GM21360 (cell line): ENCODE results near the gene LONP2.
"Not testable (repeated sequence)": the region's sequence is repeated elsewhere in the genome, so short reads cannot be mapped to it uniquely, and the experiment has no call there.

Source experiments
- ATAC-seq: cut with Tn5 transposase; IDR thresholded peaks from one replicate; pipeline ENCODE4 v1.9.1; 2021; ENCODE audit warnings: mild to moderate bottlenecking, moderate library complexity; ENCODE audit not compliant: unreplicated experiment

LONP2 gene

GRCh38 chr16:48235556-48236136, 8.5 kb upstream of the LONP2 start:
- ATAC-seq, result no peak

GRCh38 chr16:48236286-48236685, 7.8 kb upstream of the LONP2 start:
- no peak for ATAC-seq

GRCh38 chr16:48240147-48240546, 4.0 kb upstream of the LONP2 start:
- ATAC-seq, result not testable (repeated sequence)

DNA sequence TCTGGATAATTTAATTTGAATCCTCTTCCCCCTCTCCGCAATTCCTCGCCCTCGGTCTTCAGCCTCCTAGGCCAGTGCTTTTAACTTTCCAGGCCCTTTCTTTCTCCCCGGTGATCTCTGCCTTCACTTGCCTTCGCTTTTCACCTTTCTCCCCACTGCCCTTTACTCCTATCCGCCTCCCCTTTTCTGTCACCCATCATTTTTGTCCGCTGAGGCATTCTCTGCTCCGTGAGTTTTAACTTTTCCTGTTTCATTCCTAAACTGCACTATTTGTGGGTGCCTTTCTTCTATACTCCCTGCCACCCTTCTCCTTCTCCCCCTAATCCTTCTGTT, 729 bp downstream of the LONP2 start:
- no peak for ATAC-seq

DNA sequence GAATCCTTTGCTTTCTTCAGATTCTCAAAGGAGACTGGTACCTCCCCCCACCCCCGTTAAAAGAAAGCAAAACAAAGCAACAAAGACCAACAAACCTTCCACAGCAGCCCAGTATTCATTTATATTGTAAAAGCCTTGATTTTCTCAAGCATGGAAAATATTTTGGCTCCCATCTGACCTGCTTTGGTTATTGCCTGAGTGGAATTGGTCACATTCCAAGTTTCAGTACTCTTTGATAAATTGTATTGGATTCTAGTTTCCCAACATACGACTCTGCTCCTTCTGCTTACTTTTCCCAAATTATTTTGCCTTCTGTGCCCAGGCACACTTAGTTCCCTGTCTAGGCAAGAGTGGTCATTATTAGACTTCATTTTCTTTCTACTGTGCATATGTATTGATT, 2.0 kb downstream of the LONP2 start:
- ATAC-seq, result no peak

- no peak for ATAC-seq
Observed at GRCh38 chr16:48247311-48247710, 3.2 kb downstream of the LONP2 start, which contains the start of gene ABCC11. TSS of gene ABCC11 (minus strand) at chr16:48247539. CDS start at chr16:48231921, 15,618 bp downstream.

DNA sequence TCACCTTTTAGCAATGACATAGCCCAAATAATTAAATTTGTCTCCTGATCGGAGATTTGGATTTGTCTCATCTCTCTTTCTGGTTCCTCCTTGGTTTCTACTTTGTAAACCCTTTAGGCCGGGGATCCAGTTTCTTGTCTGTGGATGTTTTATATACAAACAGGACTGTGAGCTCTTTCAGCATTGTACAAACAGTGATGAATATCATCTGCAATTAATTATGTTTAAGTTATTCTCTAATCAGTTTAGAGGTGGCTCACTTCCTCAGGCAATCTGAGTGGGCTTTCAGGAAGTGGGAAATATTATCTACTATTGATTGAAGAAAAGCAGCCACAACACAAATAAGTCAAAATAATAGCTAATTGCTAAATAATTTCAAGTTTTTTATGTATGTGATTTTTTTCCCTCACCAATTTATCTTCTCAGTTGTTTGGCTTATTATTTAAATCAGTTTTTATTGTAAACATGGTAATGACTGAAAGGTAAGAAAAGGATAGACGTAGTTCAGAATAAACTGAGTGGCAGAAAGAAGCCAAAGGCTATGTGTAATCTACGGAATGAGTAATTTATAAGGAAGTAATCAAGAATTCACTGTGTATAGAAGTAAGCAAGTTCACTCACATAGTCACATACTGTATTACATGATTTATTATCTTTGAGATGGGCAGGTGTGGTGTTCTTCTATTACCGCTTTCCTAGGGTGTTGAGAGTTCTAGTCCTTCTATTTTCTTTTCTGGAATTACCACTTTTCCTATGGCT, 6.6 kb downstream of the LONP2 start:
- no peak for ATAC-seq

DNA sequence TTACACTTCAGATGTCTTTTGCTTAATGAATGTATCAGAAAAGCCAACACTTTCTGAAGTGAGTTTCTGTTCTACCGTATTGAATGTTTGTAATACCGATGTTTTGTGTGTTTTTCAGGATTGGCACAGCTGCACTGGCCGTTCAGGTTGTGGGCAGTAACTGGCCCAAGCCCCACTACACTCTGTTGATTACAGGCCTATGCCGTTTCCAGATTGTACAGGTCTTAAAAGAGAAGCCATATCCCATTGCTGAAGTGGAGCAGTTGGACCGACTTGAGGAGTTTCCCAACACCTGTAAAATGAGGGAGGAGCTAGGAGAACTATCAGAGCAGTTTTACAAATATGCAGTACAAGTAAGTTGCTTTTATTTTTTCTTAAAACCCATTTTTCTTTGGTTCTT, 7.9 kb downstream of the LONP2 start:
- ATAC-seq, result no peak

- ATAC-seq, result no peak
Observed at GRCh38 chr16:48256579-48257177, 12.6 kb downstream of the LONP2 start.

DNA sequence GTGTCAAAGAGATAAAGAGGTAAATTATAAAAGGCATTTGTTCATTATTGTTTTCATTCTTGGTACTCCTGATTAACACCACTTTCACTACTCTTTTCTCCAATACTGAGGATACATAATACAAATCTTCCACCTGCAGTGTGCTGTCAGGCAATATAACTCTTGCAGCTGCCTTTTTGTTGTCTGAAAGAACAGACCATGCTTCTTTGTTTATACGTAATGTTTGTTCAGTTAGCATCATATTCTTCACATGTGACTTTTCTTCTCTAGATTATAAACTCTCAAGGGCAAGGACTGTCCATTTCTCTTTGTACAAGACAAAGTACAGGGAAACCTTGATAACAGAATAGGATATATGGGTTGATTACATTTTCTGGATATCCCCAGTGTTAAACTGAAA, 17.5 kb downstream of the LONP2 start:
- no peak for ATAC-seq

- ATAC-seq, result no peak
Observed at GRCh38 chr16:48262631-48263030, 18.5 kb downstream of the LONP2 start.

GRCh38 chr16:48269011-48269410, 24.9 kb downstream of the LONP2 start:
- no peak for ATAC-seq

- no peak for ATAC-seq
Observed at GRCh38 chr16:48271728-48272127, 27.6 kb downstream of the LONP2 start.

GRCh38 chr16:48272837-48273421, 28.8 kb downstream of the LONP2 start:
- ATAC-seq, result no peak

- ATAC-seq, result no peak
Observed at GRCh38 chr16:48274476-48274875, 30.4 kb downstream of the LONP2 start.

DNA sequence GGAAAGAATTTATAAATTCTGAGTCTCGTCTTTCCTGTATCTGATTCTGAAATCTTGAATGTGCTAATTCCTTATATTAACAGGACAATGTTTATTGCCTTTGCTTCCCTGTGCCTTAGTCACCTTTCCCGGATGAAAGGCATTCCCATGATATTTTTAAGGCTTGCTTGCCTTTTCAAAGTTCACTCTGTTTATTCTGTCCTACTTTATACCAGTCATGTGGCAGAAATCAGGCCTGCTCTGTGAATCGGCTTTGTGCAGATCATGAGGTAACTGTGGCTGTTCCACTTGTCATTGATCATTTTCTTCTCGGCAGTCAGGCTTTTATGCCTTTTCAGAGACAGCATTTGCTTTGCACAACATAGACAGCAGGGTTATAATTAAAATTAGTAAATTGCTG, 32.0 kb downstream of the LONP2 start:
- no peak for ATAC-seq

DNA sequence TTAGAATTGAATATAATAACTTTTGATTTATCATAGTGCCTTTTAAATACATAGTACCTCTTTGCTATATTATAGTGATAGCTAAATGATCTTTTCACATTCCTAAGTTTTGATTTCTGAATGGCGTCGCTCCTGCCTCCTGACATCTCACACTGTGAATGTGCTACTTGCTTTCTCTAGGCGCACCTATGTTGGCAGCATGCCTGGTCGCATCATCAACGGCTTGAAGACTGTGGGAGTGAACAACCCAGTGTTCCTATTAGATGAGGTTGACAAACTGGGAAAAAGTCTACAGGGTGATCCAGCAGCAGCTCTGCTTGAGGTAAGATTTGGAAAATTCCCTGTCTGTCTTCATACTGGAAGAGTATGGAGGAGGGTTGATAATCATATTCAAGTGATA, 33.1 kb downstream of the LONP2 start:
- ATAC-seq, result no peak

- no peak for ATAC-seq
Observed at GRCh38 chr16:48279199-48279598, 35.1 kb downstream of the LONP2 start.

DNA sequence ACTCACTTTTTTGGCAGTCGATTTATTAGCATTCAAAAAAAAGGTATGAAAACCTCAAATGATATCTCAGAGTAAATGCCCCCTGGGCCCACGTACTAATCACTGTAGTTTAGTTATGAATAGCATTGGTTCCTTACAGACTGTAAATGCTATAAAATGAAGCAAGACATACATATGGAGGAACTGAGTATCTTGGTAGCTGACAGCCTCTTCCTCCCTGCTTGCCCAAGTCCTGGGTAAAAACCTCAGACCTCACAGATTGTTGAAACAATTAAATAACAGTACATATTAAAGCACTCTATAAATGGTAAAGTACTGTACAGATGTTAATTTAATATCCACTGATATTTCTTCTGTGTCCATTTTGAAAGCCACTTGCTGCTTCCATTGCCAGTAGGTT, 36.4 kb downstream of the LONP2 start:
- ATAC-seq, result no peak

- ATAC-seq, result no peak
Observed at GRCh38 chr16:48282636-48283263, 38.6 kb downstream of the LONP2 start.

DNA sequence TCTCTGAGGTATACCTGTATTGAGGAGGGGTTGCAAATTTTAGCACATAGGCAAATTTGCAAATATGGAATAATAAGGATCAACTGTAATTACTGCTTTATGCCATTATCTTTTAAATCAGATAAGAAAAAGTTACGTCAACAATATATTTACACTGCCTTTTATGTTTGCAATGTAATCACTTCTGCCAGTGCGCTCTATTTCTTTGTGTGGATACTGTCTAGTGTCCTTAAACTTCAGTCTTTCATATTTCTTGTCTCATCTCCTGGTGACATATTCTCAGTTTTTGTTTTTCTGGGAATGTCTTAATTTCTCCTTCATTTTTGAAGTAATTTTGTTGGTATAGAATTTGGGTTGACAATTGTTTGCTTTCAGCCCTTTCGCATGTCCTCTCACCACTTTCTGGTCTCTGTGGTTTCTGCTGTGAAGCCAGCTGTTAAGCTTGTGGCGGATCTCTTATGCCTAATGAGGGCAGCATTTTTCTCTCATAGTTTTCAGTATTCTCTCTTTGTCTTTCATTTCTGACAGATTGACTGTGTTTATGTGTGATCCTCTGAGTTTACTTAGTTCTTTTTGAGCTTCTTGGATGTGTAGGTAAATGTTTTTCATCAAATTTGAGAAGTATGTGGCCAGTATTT, 40.8 kb downstream of the LONP2 start:
- ATAC-seq, result no peak
